Measurements from ENCODE around the gene ZNF155. TPM values are rescaled to one million over a fixed set of nuclear protein-coding genes. Genes with fewer than 3 reads are reported as not detected.
A peak's percentile ranks its signal among the peaks of the same experiment; 100 is the strongest.

Gene ZNF155
- total RNA-seq, 1 experiment from 2014 or later: 6.6 TPM

- DNase-seq (ENCODE audit: extremely low read depth, low read depth): peak; percentile 93
Measured at GRCh38 chr19:44002566-44003460, 18.8 kb downstream of the ZNF155 start, which contains the start of gene ZNF230. ZNF230 (plus strand) TSS chr19:44002957; CDS start chr19:44007079, 4,122 bp downstream.

GRCh38 chr19:44003461-44004009 lies 19.5 kb downstream of the ZNF155 start:
- DNase-seq (ENCODE audit: extremely low read depth, low read depth): no peak

GRCh38 chr19:44005973-44006372 lies 22.0 kb downstream of the ZNF155 start:
- no peak for DNase-seq (ENCODE audit: extremely low read depth, low read depth)

GRCh38 chr19:44007473-44007872 lies 23.5 kb downstream of the ZNF155 start:
- DNase-seq (ENCODE audit: extremely low read depth, low read depth): no peak

- DNase-seq (ENCODE audit: extremely low read depth, low read depth): no peak
Measured at GRCh38 chr19:44010468-44010867, 26.5 kb downstream of the ZNF155 start.

- DNase-seq (ENCODE audit: extremely low read depth, low read depth): no peak
Measured at GRCh38 chr19:44019498-44019897, 35.5 kb downstream of the ZNF155 start.

- no peak for DNase-seq (ENCODE audit: extremely low read depth, low read depth)
Measured at GRCh38 chr19:44021221-44021620, 37.2 kb downstream of the ZNF155 start.

- DNase-seq (ENCODE audit: extremely low read depth, low read depth): no peak
Measured at GRCh38 chr19:44024900-44025216, 40.9 kb downstream of the ZNF155 start.

- DNase-seq (ENCODE audit: extremely low read depth, low read depth): peak; percentile 80
Measured at GRCh38 chr19:44025217-44025936, 41.4 kb downstream of the ZNF155 start, which contains the start of gene ZNF222. ZNF222 (plus strand) TSS chr19:44025379; CDS start chr19:44025437, 58 bp downstream.

- no peak for DNase-seq (ENCODE audit: extremely low read depth, low read depth)
Measured at GRCh38 chr19:44026622-44027021, 42.6 kb downstream of the ZNF155 start.

GRCh38 chr19:44032001-44032610 lies 48.1 kb downstream of the ZNF155 start:
- DNase-seq (ENCODE audit: extremely low read depth, low read depth): no peak

GRCh38 chr19:44042147-44042546 lies 58.2 kb downstream of the ZNF155 start:
- DNase-seq (ENCODE audit: extremely low read depth, low read depth): no peak

Small RNA genes lying within 50 kb of the gene (small RNA-seq; reads per million reads assigned to genes)
- gene AC006213.5: 0 reads per million in 2 experiments

Other genes starting within 250 kb of the ZNF155 start
- gene SMG9, start 229.2 kb upstream of the ZNF155 start, total RNA-seq (2014; rRNA removed; shearing (Covaris generic)): 20.9 and 21.8 TPM in 2 replicates
- 22.9 and 23.5 TPM in 2 replicates for gene KCNN4, start 203.2 kb upstream of the ZNF155 start, total RNA-seq (2014; rRNA removed; shearing (Covaris generic))
- gene LYPD5, start 181.7 kb upstream of the ZNF155 start, total RNA-seq (2014; rRNA removed; shearing (Covaris generic)): 0.37 and 0.69 TPM in 2 replicates
- 5.5 and 9.6 TPM in 2 replicates for gene ZNF283, start 156.9 kb upstream of the ZNF155 start, total RNA-seq (2014; rRNA removed; shearing (Covaris generic))
- not detected in 2 replicates for gene ZNF404, start 100.2 kb upstream of the ZNF155 start, total RNA-seq (2014; rRNA removed; shearing (Covaris generic))
- gene ZNF45, start 48.9 kb upstream of the ZNF155 start, total RNA-seq (2014; rRNA removed; shearing (Covaris generic)): 7.8 and 10.6 TPM in 2 replicates
- 2.0 and 2.8 TPM in 2 replicates for gene ZNF221, start 33.0 kb upstream of the ZNF155 start, total RNA-seq (2014; rRNA removed; shearing (Covaris generic))
- 3.6 and 4.8 TPM in 2 replicates for gene ZNF230, start 18.8 kb downstream of the ZNF155 start, total RNA-seq (2014; rRNA removed; shearing (Covaris generic))
- gene ZNF222, start 41.2 kb downstream of the ZNF155 start, total RNA-seq (2014; rRNA removed; shearing (Covaris generic)): 6.8 and 7.1 TPM in 2 replicates
- 1.9 and 2.0 TPM in 2 replicates for gene ZNF223, start 67.8 kb downstream of the ZNF155 start, total RNA-seq (2014; rRNA removed; shearing (Covaris generic))
- 2.0 and 2.2 TPM in 2 replicates for gene ZNF284, start 88.0 kb downstream of the ZNF155 start, total RNA-seq (2014; rRNA removed; shearing (Covaris generic))
- gene ZNF224, start 110.2 kb downstream of the ZNF155 start, total RNA-seq (2014; rRNA removed; shearing (Covaris generic)): 13.4 and 16.2 TPM in 2 replicates
- gene ZNF225, start 129.2 kb downstream of the ZNF155 start, total RNA-seq (2014; rRNA removed; shearing (Covaris generic)): 3.3 TPM in 2 replicates
- gene ZNF234, start 157.4 kb downstream of the ZNF155 start, total RNA-seq (2014; rRNA removed; shearing (Covaris generic)): 8.5 and 8.6 TPM in 2 replicates
- 20.1 and 21.0 TPM in 2 replicates for gene ZNF226, start 180.9 kb downstream of the ZNF155 start, total RNA-seq (2014; rRNA removed; shearing (Covaris generic))
- gene ZNF227, start 228.3 kb downstream of the ZNF155 start, total RNA-seq (2014; rRNA removed; shearing (Covaris generic)): 18.2 and 20.3 TPM in 2 replicates

All from NCI-H460 (cell line).